KMS-11 (cell line): Measurements from ENCODE around the gene SPINT1.

Experiments
- H2AFZ ChIP-seq: fragments of 200-600 bp; sonication (generic); 2 replicates; pipeline ENCODE4 v1.6.1; 2016; ENCODE audit warnings: antibody characterized with exemption, mixed run types, low read depth
- H3K27ac ChIP-seq: fragments of 200-600 bp; sonication (generic); 2 replicates; pipeline ENCODE4 v1.6.1; 2016; ENCODE audit warnings: mild to moderate bottlenecking, mixed run types
- H3K27me3 ChIP-seq: fragments of 200-600 bp; sonication (generic); 2 replicates; pipeline ENCODE4 v1.6.1; 2017; ENCODE audit warnings: mild to moderate bottlenecking, low read depth, mixed run types, moderate library complexity; ENCODE audit not compliant: insufficient read depth
- H3K36me3 ChIP-seq: fragments of 200-600 bp; sonication (generic); 2 replicates; pipeline ENCODE4 v1.6.1; 2017; ENCODE audit warnings: mild to moderate bottlenecking, mixed run types; ENCODE audit not compliant: insufficient read depth
- H3K4me1 ChIP-seq: fragments of 200-600 bp; sonication (generic); 2 replicates; pipeline ENCODE4 v1.6.1; 2016; ENCODE audit warnings: mild to moderate bottlenecking, low read depth, mixed run types; ENCODE audit not compliant: poor library complexity, severe bottlenecking
- H3K4me2 ChIP-seq: fragments of 200-600 bp; sonication (generic); 2 replicates; pipeline ENCODE4 v1.7.0; 2016; ENCODE audit warnings: mild to moderate bottlenecking, mixed run types
- H3K4me3 ChIP-seq: fragments of 200-600 bp; sonication (generic); IDR thresholded peaks from 2 replicates; pipeline ENCODE4 v1.6.1; 2017; ENCODE audit warnings: low read depth, low read length, mixed read lengths; ENCODE audit not compliant: insufficient read depth
- H3K79me2 ChIP-seq: fragments of 200-600 bp; sonication (generic); 2 replicates; pipeline ENCODE4 v1.6.1; 2016; ENCODE audit warnings: low read depth, mixed run types; ENCODE audit not compliant: insufficient read depth
- H3K9ac ChIP-seq: fragments of 200-600 bp; sonication (generic); 2 replicates; pipeline ENCODE4 v1.6.1; 2016; ENCODE audit warnings: mild to moderate bottlenecking, mixed run types
- H4K20me1 ChIP-seq: fragments of 200-600 bp; sonication (generic); 2 replicates; pipeline ENCODE4 v1.6.1; 2016; ENCODE audit warnings: mild to moderate bottlenecking, mixed run types; ENCODE audit not compliant: insufficient read depth
- CTCF ChIP-seq: fragments of 200-600 bp; sonication (generic); conservative IDR thresholded peaks from 2 replicates; pipeline ENCODE4 v1.6.1; 2017; ENCODE audit warnings: low read depth, mild to moderate bottlenecking, antibody characterized with exemption, low read length, moderate library complexity, mixed read lengths

Gene SPINT1

GRCh38 chr15:40807888-40808461 is 35.9 kb upstream of the SPINT1 start:
- Histone ChIP-seq H3K9ac (peak overlapping the region; percentile 93; the same call in 1 of the 2 replicates), H4K20me1 (no peaks in the 10 kb centered on the region), H3K36me3 (no peaks in the 10 kb centered on the region), H2AFZ (peak overlapping the region; percentile 99; the same call in 1 of the 2 replicates), H3K27ac (no peak overlapping the region), H3K4me2 (peak overlapping the region; percentile 10), H3K4me1 (peaks cover 11% of the 10 kb centered on the region), H3K4me3 (no peak overlapping the region), H3K79me2 (no peaks in the 10 kb centered on the region), H3K27me3 (no peaks in the 10 kb centered on the region)
- no peak for TF ChIP-seq CTCF

DNA sequence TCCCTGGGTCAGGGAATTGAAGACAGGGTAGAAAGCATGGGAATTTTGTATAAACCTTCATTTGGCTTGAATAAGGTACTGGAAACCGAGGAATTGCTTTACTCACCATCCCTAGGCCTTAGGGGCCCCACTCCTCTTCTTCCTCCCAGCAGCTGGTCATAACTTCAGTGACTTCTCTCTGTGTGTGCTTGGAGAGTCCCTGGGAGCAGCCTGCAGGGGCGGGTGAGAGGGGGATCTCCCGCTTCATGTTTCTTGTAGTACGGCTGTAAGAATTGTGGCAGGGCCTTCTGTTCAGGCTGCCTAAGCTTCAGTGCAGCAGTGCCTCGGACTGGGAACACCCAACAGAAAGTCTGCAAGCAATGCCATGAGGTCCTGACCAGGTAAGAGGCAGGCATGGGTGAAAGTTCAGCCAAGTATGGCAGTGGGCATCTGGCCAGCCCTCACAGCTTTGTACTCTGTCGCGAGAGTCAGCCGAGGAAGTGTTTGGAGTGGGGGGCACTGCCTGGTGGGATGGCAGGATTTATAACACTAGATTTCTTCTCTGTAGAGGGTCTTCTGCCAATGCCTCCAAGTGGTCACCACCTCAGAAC is 34.9 kb upstream of the SPINT1 start:
- Histone ChIP-seq H2AFZ (no peak overlapping the region), H3K9ac (no peak overlapping the region), H3K27ac (no peak overlapping the region), H3K27me3 (no peaks in the 10 kb centered on the region), H3K4me2 (peak overlapping the region; percentile 10; the same call in 1 of the 2 replicates), H3K36me3 (no peaks in the 10 kb centered on the region), H4K20me1 (no peaks in the 10 kb centered on the region), H3K4me3 (no peak overlapping the region), H3K4me1 (peaks cover 11% of the 10 kb centered on the region), H3K79me2 (no peaks in the 10 kb centered on the region)
- no peak for TF ChIP-seq CTCF

DNA sequence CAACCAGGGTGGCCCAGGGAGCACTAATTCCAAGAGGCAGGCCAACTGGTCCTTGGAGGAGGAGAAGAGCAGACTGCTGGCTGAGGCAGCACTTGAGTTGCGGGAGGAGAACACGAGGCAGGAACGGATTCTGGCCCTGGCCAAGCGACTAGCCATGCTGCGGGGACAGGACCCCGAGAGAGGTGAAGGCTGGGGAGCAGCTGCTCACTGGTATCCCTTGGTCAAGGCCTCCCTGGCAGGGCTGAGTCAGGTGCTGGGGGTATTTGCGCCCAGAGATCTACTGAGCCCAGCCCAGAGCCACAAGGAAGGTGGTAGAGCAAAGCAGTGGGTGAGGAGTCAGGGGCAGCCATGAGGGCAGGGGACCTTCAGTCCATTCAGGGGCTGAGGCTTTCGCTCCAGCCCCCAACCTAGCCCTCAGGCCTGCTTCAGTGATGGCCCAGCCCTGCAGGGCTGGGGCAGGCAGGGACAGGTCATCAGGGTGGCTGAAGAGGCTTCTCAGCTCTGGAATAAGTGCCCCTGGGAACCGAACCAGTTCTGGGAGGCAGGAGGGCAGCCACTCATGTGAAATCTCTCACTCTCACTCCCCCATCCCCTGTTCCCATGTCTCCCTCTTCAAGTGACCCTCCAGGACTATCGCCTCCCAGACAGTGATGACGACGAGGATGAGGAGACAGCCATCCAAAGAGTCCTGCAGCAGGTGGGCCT is 31.0 kb upstream of the SPINT1 start:
- no peaks in the 10 kb centered on the region for H3K79me2 ChIP-seq
- H3K4me1 ChIP-seq: peaks cover 10% of the 10 kb centered on the region
- no peak overlapping the region for H3K4me3 ChIP-seq
- H3K4me2 ChIP-seq: no peak overlapping the region
- no peak overlapping the region for H2AFZ ChIP-seq
- no peaks in the 10 kb centered on the region for H3K36me3 ChIP-seq
- no peak overlapping the region for H3K27ac ChIP-seq
- no peak overlapping the region for H3K9ac ChIP-seq
- H4K20me1 ChIP-seq: no peaks in the 10 kb centered on the region
- no peaks in the 10 kb centered on the region for H3K27me3 ChIP-seq
- TF ChIP-seq CTCF: no peak

GRCh38 chr15:40815042-40815698 is 28.7 kb upstream of the SPINT1 start:
- Histone ChIP-seq H3K27ac (no peak overlapping the region), H3K36me3 (no peaks in the 10 kb centered on the region), H3K4me1 (peaks cover 4% of the 10 kb centered on the region), H3K4me2 (no peak overlapping the region), H3K79me2 (no peaks in the 10 kb centered on the region), H4K20me1 (no peaks in the 10 kb centered on the region), H3K9ac (no peak overlapping the region), H2AFZ (no peak overlapping the region), H3K27me3 (no peaks in the 10 kb centered on the region), H3K4me3 (no peak overlapping the region)
- TF ChIP-seq CTCF: no peak
